Neural cell (in vitro differentiated cells): ENCODE results near the gene FAM111B. TPM values are rescaled to one million over a fixed set of nuclear protein-coding genes. Genes with fewer than 3 reads are reported as not detected.
"Not testable (repeated sequence)": the region's sequence is repeated elsewhere in the genome, so short reads cannot be mapped to it uniquely, and the experiment has no call there.

Experiments
- H2AFZ ChIP-seq: fragments of 200-600, 300-800 bp; sonication (generic), shearing (Covaris generic); 2 replicates; pipeline ENCODE4 v1.6.0; 2014; ENCODE audit warnings: low read depth, mild to moderate bottlenecking, antibody characterized with exemption, low read length, moderate library complexity
- H3F3A ChIP-seq: fragments of 200-600 bp; shearing (Covaris generic); 2 replicates; pipeline ENCODE4 v1.6.1; 2016; ENCODE audit warnings: mild to moderate bottlenecking, moderate library complexity, mixed read lengths, antibody characterized with exemption, low read length; ENCODE audit not compliant: insufficient read depth, poor library complexity, severe bottlenecking
- H3K27ac ChIP-seq: fragments of 200-600, 300-800 bp; sonication (generic), shearing (Covaris generic); 2 replicates; pipeline ENCODE4 v1.5.1; 2014; ENCODE audit warnings: mild to moderate bottlenecking, low read length, moderate library complexity
- H3K27me3 ChIP-seq: fragments of 300-800, 200-600 bp; sonication (generic), shearing (Covaris generic); 2 replicates; pipeline ENCODE4 v1.6.0; 2014; ENCODE audit warnings: mild to moderate bottlenecking, low read depth, low read length, moderate library complexity; ENCODE audit not compliant: insufficient read depth
- H3K36me3 ChIP-seq: fragments of 300-800, 200-600 bp; sonication (generic), shearing (Covaris generic); 2 replicates; pipeline ENCODE4 v1.5.1; 2014; ENCODE audit warnings: mild to moderate bottlenecking, antibody characterized with exemption, low read length, moderate library complexity; ENCODE audit not compliant: insufficient read depth
- H3K4me2 ChIP-seq: fragments of 300-800, 200-600 bp; sonication (generic), shearing (Covaris generic); 2 replicates; pipeline ENCODE4 v1.6.0; 2014; ENCODE audit warnings: mild to moderate bottlenecking, low read length
- H3K4me3 ChIP-seq: fragments of 300-800, 200-600 bp; sonication (generic), shearing (Covaris generic); 2 replicates; pipeline ENCODE4 v1.5.1; 2014; ENCODE audit warnings: mild to moderate bottlenecking, low read length, moderate library complexity
- H3K79me2 ChIP-seq: fragments of 200-600 bp; shearing (Covaris generic); replicated peaks from 2 replicates; pipeline ENCODE4 v1.6.0; 2014; ENCODE audit warnings: mild to moderate bottlenecking, low read length, moderate library complexity; ENCODE audit not compliant: insufficient read depth
- H3K9ac ChIP-seq: fragments of 300-800, 200-600 bp; sonication (generic), shearing (Covaris generic); 2 replicates; pipeline ENCODE4 v1.6.1; 2016; ENCODE audit warnings: mild to moderate bottlenecking, low read length, mixed read lengths
- H3K9me2 ChIP-seq: fragments of 200-600 bp; shearing (Covaris generic); 2 replicates; pipeline ENCODE4 v1.6.1; 2016; ENCODE audit warnings: mild to moderate bottlenecking, low read length, mixed read lengths; ENCODE audit not compliant: insufficient read depth
- H3K9me3 ChIP-seq: fragments of 200-600, 300-800 bp; sonication (generic), shearing (Covaris generic); 2 replicates; pipeline ENCODE4 v1.6.1; 2016; ENCODE audit warnings: mild to moderate bottlenecking, mixed run types, low read length, moderate library complexity, mixed read lengths
- H4K20me1 ChIP-seq: fragments of 200-600 bp; shearing (Covaris generic); 2 replicates; pipeline ENCODE4 v1.6.1; 2016; ENCODE audit warnings: mild to moderate bottlenecking, mixed run types; ENCODE audit not compliant: insufficient read depth
- EP300 ChIP-seq: fragments of 450-650 bp; conservative IDR thresholded peaks from 2 replicates; pipeline ENCODE4 v1.6.1; 2014; ENCODE audit warnings: antibody characterized with exemption, mild to moderate bottlenecking, moderate library complexity; ENCODE audit not compliant: poor library complexity, severe bottlenecking
- EZH2 ChIP-seq: fragments of 200-600, 300-800 bp; shearing (Covaris generic), sonication (generic); IDR thresholded peaks from 2 replicates; pipeline ENCODE4 v1.6.1; 2014; ENCODE audit warnings: antibody characterized with exemption, low read length, borderline replicate concordance, mild to moderate bottlenecking; ENCODE audit not compliant: insufficient read depth, poor library complexity, severe bottlenecking
- MXI1 ChIP-seq: fragments of 450-650 bp; conservative IDR thresholded peaks from 2 replicates; pipeline ENCODE4 v1.6.1; 2014; ENCODE audit warnings: antibody characterized with exemption, mild to moderate bottlenecking; ENCODE audit not compliant: poor library complexity, severe bottlenecking
- POLR2AphosphoS5 ChIP-seq: IDR thresholded peaks from 2 replicates; pipeline ENCODE4 v1.6.1; 2012
- RAD21 ChIP-seq: fragments of 450-650 bp; conservative IDR thresholded peaks from 2 replicates; pipeline ENCODE4 v1.6.1; 2014; ENCODE audit warnings: antibody characterized with exemption, mild to moderate bottlenecking, moderate library complexity
- SMC3 ChIP-seq: fragments of 450-650 bp; conservative IDR thresholded peaks from 2 replicates; pipeline ENCODE4 v1.6.1; 2014; ENCODE audit warnings: antibody characterized with exemption, mild to moderate bottlenecking, moderate library complexity; ENCODE audit not compliant: poor library complexity
- TAF1 ChIP-seq: IDR thresholded peaks from 2 replicates; pipeline ENCODE4 v1.6.1; 2012; ENCODE audit warnings: low read depth
- polyA plus RNA-seq: library from polyadenylated mRNA; depleted of rRNA; stranded (reverse); fragments of >200 nt; gene quantifications from 2 replicates; pipeline ENCODE4 v1.2.3, GENCODE V29; 2014
- TF ChIP-seq, protein P1 (sequence below): IDR thresholded peaks from 2 replicates; pipeline ENCODE4 v1.6.1; 2012; ENCODE audit warnings: borderline replicate concordance
- TF ChIP-seq, protein P2 (sequence below): fragments of 450-650 bp; IDR thresholded peaks from 2 replicates; pipeline ENCODE4 v1.5.1; 2014; ENCODE audit warnings: antibody characterized with exemption, mild to moderate bottlenecking, moderate library complexity; ENCODE audit not compliant: poor library complexity, severe bottlenecking

FAM111B gene
- polyA plus RNA-seq, 1 donor from 2014 or later: 1.2 TPM

DNA sequence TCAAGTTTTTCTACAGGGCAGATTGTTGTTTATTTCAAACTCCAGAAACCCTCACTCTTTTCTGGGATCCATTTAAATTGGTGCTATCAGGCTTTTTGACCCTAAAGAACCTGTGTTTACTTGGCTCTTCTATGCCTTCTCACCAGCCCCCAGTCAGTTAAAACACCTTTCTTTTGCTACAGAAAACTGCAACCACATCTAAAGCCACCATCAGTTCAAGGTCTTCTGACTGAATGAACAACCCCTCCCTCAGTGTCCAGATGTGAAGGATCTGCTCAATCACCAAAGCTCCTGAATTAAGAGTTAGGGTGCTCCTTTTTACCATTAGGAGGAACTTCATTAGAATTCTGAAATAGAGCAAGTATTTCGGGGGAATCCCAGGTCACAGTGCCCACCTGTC is 28.0 kb upstream of the FAM111B start:
- Histone ChIP-seq H3K79me2 (no peaks in the 10 kb centered on the region), H3K4me3 (no peak overlapping the region), H3K4me2 (no peak overlapping the region), H2AFZ (no peak overlapping the region), H3K9ac (no peak overlapping the region), H3K9me2 (no peaks in the 10 kb centered on the region), H3K36me3 (no peaks in the 10 kb centered on the region), H3K27me3 (no peaks in the 10 kb centered on the region), H4K20me1 (no peaks in the 10 kb centered on the region), H3K27ac (no peak overlapping the region), H3F3A (no peaks in the 10 kb centered on the region), H3K9me3 (no peaks in the 10 kb centered on the region)
- TF ChIP-seq SMC3 (no peak), EP300 (no peak), TAF1 (no peak), EZH2 (no peak), RAD21 (no peak), POLR2AphosphoS5 (no peak), MXI1 (no peak)
- TF ChIP-seq, protein P1, sequence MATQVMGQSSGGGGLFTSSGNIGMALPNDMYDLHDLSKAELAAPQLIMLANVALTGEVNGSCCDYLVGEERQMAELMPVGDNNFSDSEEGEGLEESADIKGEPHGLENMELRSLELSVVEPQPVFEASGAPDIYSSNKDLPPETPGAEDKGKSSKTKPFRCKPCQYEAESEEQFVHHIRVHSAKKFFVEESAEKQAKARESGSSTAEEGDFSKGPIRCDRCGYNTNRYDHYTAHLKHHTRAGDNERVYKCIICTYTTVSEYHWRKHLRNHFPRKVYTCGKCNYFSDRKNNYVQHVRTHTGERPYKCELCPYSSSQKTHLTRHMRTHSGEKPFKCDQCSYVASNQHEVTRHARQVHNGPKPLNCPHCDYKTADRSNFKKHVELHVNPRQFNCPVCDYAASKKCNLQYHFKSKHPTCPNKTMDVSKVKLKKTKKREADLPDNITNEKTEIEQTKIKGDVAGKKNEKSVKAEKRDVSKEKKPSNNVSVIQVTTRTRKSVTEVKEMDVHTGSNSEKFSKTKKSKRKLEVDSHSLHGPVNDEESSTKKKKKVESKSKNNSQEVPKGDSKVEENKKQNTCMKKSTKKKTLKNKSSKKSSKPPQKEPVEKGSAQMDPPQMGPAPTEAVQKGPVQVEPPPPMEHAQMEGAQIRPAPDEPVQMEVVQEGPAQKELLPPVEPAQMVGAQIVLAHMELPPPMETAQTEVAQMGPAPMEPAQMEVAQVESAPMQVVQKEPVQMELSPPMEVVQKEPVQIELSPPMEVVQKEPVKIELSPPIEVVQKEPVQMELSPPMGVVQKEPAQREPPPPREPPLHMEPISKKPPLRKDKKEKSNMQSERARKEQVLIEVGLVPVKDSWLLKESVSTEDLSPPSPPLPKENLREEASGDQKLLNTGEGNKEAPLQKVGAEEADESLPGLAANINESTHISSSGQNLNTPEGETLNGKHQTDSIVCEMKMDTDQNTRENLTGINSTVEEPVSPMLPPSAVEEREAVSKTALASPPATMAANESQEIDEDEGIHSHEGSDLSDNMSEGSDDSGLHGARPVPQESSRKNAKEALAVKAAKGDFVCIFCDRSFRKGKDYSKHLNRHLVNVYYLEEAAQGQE: no peak
- TF ChIP-seq, protein P2, sequence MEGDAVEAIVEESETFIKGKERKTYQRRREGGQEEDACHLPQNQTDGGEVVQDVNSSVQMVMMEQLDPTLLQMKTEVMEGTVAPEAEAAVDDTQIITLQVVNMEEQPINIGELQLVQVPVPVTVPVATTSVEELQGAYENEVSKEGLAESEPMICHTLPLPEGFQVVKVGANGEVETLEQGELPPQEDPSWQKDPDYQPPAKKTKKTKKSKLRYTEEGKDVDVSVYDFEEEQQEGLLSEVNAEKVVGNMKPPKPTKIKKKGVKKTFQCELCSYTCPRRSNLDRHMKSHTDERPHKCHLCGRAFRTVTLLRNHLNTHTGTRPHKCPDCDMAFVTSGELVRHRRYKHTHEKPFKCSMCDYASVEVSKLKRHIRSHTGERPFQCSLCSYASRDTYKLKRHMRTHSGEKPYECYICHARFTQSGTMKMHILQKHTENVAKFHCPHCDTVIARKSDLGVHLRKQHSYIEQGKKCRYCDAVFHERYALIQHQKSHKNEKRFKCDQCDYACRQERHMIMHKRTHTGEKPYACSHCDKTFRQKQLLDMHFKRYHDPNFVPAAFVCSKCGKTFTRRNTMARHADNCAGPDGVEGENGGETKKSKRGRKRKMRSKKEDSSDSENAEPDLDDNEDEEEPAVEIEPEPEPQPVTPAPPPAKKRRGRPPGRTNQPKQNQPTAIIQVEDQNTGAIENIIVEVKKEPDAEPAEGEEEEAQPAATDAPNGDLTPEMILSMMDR: no peak

DNA sequence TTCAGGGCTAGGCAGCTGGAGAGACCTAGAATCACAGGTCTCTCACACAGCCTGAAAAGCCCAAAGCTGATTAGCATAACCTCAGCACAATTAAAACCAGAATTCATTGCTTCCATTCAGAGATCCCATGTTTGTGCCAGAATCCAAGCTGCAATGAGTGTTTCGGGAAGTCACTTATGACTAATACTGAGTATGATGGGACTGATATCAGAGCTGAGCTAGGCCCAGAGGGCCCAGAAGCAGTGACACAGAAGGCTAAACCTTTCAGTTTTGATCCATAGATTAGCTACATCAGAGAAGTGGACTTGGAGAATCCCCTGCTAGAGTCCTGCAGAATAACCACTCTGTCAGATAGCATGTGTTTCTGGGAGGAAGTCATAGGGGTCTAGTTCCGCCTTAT is 26.6 kb upstream of the FAM111B start:
- H3K27ac ChIP-seq, H3K27me3 ChIP-seq, H3K36me3 ChIP-seq, H3K4me3 ChIP-seq, H3K9ac ChIP-seq, H3K9me3 ChIP-seq, H3K9me2 ChIP-seq, H4K20me1 ChIP-seq, H3F3A ChIP-seq, H2AFZ ChIP-seq, H3K79me2 ChIP-seq, H3K4me2 ChIP-seq: not testable (repeated sequence)

DNA sequence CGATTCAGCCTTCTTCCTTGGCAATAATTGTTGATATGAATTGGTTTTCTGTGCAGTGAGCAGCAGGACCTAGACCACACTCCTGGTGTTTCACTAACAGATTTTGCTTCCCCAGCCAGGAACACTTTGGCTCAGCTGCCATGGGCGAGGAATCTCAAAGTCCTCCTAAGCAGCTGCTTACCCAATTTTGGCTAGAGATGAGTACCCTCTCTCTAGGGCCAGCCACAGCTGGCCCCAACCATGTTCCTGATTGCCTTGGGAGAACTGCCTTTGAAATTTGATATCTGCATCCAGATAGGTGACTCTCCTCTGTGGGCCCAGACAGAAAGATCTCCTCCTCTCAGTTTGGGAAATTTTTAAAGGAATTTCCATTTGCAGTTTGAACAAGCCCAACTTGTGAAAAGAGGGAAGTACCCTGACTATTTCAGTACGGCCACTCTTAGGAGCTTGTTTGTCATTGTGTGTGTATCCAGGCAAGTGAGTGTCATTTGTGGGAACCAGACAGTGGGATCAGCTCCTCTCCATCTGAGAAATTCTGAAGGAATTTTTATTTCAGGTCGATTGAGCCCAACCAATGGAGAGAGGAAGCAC is 25.5 kb upstream of the FAM111B start:
- not testable (repeated sequence) for H3K79me2 ChIP-seq, H3K4me2 ChIP-seq, H3K4me3 ChIP-seq, H3K9ac ChIP-seq, H3K27ac ChIP-seq, H3F3A ChIP-seq, H2AFZ ChIP-seq, H3K9me2 ChIP-seq, H4K20me1 ChIP-seq, H3K9me3 ChIP-seq, H3K36me3 ChIP-seq, H3K27me3 ChIP-seq

DNA sequence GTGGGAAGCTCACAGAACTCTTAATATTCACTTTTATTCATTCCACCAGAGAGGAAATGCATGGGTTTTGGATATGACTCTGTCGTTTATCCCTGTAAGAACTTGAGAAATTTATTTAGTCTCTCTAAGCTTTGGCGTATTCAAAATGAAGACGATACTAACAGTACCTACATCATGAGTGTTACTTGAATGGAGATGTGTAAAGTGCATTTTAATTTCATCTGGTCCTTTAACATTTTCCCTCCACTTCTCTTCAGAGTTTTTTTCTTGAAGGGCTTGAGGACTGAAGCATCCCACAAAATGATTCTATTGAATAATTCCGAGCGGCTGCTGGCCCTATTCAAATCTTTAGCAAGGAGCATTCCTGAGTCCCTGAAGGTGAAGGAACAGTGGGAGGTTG is 21.0 kb upstream of the FAM111B start, which contains the start of gene GLYATL1B:
GLYATL1B (plus strand) TSS at position 301 of the 400 bp plus-strand sequence; CDS start at position 301, 0 bp downstream.
- H3K9ac ChIP-seq, H3K36me3 ChIP-seq, H3K9me2 ChIP-seq, H3K79me2 ChIP-seq, H2AFZ ChIP-seq, H4K20me1 ChIP-seq, H3K27me3 ChIP-seq, H3K4me2 ChIP-seq, H3F3A ChIP-seq, H3K27ac ChIP-seq, H3K9me3 ChIP-seq, H3K4me3 ChIP-seq: not testable (repeated sequence)
